Measurements from ENCODE around the gene SH2D1B.

- TF ChIP-seq CTCF (conservative IDR thresholded peaks at IDR 0.05; ENCODE audit: low read depth, low read length): peak; percentile 86
- TF ChIP-seq EZH2 (IDR thresholded peaks at IDR 0.05; ENCODE audit: borderline replicate concordance, low read depth, low read length, poor library complexity, severe bottlenecking): no peak
Observed at GRCh38 chr1:162391790-162392563, 20.0 kb downstream of the SH2D1B start.
